NCI-H748 (cell line): ENCODE data around the gene TNFRSF1B.

ENCODE experiments used
- DNase-seq: peaks from one replicate; lab custom pipeline; 2025; ENCODE audit not compliant: unreplicated experiment; lab: John Stamatoyannopoulos, UW

TNFRSF1B gene

GRCh38 chr1:12188657-12189327 is 22.0 kb downstream of the TNFRSF1B start:
- DNase-seq: no peak

GRCh38 chr1:12189328-12189682 is 22.5 kb downstream of the TNFRSF1B start:
- no peak for DNase-seq

GRCh38 chr1:12191242-12192032 is 24.6 kb downstream of the TNFRSF1B start:
- peak; percentile 61 for DNase-seq

DNA sequence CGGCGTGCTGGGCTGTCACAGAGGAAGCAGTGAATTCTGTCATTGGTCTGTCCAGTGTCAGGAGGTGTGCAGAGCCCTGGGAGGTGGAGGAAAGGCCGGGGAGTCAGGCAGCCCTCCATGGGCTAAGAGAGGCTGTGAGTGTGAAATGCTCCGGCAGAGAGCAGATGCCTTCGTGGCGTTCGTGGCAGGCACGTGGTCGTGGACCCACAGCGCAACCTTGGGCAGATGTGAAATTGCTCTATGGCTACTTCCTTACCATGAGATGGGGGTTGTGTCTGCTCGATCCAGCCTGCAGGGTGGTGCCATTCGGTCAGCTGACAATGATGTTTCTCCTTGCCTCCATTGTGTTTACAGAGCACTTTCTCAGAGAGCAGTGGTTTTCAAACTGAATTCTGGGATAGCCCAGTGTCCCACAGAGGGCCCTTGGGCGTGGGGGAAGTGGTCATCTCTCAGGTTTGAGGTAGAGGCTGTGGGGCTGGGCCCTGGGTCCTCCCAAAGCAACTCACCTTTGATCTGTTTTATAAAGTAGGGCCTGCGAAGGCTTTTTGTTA is 27.9 kb downstream of the TNFRSF1B start:
- DNase-seq: no peak

DNA sequence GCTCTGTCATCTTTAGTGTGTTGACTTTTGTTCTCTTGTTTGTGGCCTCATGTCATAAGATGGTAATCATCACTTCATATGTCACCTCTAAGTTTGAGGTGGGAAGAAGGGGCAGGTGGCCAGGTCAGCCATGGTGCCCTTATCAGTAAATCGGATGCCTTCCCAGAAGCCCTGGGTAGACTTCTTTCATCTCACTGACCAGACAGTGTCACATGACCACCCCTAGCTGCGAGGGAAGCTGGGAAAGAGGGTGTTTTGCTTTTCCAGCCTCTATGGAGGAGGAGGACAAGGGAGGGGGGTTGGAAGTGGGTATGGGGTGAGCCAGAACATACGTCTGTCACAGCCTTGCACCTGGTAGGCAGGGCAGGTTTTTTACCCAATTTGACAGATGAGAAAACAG is 28.6 kb downstream of the TNFRSF1B start:
- DNase-seq: no peak

DNA sequence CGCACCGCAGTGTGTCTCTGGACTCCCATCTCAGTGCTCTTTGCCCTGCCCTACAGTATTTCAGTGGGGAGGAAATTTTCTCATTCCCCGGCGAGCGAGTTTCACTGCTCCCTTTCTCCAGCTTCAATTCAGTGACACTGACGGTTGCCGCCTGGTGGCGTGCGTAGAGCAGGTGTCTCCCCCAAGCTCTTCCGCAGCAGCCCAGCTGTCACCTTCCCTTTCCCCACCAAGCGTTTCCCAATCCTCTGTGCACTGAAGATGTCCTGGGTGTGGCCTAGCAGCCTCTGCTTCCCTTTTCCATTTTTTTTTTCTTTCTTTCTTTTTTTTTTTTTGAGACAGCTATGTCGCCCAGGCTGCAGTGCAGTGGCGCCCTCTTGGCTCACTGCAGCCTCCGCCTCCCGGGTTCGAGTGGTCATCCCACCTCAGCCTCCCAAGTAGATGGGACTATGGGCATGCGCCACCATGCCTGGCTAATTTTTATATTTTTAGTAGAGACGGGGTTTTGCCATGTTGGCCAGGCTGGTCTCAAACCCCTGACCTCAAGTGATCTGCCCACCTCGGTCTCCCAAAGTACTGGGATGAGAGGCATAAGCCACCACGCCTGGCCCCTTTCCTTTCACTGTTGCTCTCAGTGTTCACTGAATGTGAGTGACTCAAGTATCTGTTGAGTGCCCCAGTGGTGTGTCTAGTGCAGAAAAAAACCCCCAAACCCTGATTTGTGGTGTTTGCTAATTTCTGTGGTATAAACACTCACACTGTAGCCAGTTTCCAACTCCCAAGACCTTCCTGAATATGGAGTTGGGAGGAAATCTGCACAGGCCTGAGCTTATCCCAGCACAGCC is 30.1 kb downstream of the TNFRSF1B start:
- DNase-seq: no peak

DNA sequence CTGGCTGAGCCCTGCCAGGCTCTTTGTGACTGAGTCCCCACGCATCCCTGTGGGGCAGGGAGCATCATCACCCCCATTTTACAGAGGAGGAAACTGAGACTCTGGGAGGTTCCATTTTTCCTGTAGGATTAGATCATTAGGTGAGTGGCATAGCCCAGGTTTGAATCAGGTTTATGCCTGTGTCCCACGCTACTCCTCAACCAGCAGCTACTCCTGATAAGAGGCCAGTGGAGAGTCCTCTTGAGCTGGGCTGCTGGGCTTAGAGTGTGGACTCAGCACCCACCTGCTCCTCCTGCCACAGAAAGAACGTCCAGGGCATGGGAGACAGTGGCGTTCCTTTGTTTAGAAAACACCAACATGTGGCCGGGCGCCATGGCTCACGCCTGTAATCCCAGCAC is 30.7 kb downstream of the TNFRSF1B start:
- DNase-seq: no peak

- DNase-seq: no peak
Observed at GRCh38 chr1:12200208-12200607, 33.4 kb downstream of the TNFRSF1B start.

DNA sequence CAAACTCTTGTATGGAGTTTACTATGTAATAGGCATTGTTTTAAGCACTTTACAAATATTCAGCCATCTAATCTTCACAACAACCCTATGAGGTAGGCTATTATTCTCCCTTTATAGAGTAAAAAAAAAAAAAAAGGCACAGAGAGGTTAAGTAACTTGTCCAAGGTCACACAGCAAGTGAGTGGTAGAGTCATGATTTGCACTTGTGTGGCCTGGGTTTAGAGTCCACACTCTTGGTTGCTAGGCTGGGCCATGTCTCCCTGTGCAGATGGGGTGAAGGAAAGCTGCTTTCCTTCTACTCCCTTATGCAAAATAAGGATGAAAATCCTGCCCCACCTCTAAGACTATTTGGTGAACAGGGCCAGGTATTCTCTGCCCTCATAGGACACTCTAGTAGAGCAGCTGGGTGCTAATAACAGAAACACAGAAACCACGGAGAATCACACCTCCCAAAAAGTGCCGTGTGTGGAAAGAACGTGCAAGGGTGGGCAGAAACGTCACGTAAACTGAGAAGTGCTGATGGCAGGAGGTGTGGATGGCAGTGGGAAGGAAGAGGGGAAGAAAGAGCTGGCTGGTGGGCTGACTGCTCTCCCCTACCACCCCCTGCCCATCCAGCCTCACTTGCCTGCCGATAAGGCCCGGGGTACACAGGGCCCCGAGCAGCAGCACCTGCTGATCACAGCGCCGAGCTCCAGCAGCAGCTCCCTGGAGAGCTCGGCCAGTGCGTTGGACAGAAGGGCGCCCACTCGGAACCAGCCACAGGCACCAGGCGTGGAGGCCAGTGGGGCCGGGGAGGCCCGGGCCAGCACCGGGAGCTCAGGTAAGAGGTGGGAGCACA is 34.8 kb downstream of the TNFRSF1B start:
- DNase-seq: no peak

DNA sequence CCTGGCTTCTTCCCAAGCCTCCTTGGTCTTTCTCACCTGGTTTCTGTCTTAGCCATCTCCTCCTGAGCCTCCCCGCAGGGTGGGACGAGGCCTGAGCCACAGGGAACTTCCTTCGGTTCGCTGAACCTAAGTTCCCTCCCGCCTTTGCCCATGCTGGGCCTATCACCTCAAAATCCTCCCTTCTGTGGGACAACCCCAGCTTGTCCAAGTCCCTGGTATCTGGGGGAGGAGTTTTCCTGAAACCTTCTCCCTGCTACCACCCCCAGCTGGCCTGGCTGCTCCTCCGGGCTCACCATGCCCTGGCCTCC is 35.4 kb downstream of the TNFRSF1B start:
- DNase-seq: no peak

- DNase-seq: no peak
Observed at GRCh38 chr1:12202577-12202976, 35.8 kb downstream of the TNFRSF1B start.

GRCh38 chr1:12203216-12204007 is 36.6 kb downstream of the TNFRSF1B start:
- no peak for DNase-seq

- no peak for DNase-seq
Observed at GRCh38 chr1:12204140-12204539, 37.3 kb downstream of the TNFRSF1B start.

DNA sequence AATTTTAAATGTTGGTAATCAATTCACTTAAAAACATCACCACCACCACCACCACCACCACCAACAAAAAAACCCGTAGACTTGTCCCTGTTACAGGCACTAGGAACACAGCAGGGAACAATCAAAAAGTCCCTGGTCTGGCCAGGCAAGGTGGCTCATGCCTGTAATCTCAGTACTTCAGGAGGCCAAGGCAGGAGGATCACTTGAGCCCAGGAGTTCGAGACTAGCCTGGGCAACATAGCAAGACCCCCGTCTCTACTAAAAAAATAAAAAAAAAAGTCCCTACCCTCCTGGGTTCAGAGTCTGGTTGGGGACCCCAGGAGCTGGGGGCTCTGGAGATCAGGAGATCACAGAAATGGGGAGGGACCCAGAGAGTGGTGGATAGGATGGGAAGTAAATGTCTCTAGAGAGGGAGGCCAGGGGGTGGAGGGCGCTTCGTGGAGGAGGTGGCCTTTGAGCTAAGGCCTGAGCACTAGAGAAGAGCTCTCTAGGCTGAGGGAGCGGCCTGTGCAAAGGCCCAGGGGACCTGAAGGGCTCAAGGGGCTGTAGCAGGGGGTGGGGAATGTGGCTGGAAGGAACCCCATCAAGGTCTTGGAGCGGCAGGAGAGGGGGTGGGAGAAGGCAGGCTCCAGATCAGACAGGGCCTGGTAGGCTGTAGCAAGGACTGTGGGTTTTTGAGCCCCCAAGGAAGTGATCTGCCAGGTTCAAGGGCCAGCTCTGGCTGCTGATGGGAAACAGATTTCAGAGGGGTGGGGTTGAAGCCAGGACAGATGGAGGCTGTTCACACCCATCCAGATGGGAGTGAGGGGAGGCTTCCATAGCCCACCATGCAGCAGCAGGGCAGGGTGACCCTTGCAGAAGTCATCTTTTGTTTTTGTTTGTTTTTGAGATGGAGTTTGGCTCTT is 38.2 kb downstream of the TNFRSF1B start:
- DNase-seq: no peak

DNA sequence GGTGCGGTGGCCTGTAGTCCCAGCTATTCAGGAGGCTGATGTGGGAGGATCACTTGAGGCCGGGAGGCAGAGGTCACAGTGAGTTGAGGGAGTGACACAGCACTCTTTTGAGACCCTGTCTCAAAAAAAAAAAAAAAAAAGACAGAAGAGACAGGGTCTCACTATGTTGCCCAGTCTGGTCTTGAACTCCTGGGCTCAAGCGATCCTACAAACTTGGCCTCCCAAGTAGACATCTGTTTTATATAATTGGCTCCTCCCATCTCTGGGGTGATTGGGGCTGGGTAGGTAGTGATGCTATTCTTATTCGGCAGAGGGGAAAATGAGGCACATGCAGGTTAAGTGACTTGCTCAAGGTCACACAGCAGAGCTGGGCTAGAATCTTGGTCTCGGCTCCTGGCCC is 39.4 kb downstream of the TNFRSF1B start:
- no peak for DNase-seq

GRCh38 chr1:12206792-12207424 is 40.1 kb downstream of the TNFRSF1B start:
- DNase-seq: peak; percentile 6

DNA sequence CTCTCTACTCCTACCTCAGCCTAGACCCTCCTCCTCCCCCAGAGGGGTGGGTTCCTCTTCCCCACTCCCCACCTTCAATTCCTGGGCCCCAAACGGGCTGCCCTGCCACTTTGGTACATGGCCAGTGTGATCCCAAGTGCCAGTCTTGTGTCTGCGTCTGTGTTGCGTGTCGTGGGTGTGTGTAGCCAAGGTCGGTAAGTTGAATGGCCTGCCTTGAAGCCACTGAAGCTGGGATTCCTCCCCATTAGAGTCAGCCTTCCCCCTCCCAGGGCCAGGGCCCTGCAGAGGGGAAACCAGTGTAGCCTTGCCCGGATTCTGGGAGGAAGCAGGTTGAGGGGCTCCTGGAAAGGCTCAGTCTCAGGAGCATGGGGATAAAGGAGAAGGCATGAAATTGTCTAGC is 41.5 kb downstream of the TNFRSF1B start:
- DNase-seq: no peak

GRCh38 chr1:12208764-12209494 is 42.1 kb downstream of the TNFRSF1B start:
- DNase-seq: peak; percentile 48
